NCI-H1930 (cell line): ENCODE data around the gene STS.
"Not testable (repeated sequence)": the region's sequence is repeated elsewhere in the genome, so short reads cannot be mapped to it uniquely, and the experiment has no call there.

Source experiments
- DNase-seq, 2 experiments: peaks; one replicate each; lab custom pipeline; 2025; lab: John Stamatoyannopoulos, UW

The STS gene

DNA sequence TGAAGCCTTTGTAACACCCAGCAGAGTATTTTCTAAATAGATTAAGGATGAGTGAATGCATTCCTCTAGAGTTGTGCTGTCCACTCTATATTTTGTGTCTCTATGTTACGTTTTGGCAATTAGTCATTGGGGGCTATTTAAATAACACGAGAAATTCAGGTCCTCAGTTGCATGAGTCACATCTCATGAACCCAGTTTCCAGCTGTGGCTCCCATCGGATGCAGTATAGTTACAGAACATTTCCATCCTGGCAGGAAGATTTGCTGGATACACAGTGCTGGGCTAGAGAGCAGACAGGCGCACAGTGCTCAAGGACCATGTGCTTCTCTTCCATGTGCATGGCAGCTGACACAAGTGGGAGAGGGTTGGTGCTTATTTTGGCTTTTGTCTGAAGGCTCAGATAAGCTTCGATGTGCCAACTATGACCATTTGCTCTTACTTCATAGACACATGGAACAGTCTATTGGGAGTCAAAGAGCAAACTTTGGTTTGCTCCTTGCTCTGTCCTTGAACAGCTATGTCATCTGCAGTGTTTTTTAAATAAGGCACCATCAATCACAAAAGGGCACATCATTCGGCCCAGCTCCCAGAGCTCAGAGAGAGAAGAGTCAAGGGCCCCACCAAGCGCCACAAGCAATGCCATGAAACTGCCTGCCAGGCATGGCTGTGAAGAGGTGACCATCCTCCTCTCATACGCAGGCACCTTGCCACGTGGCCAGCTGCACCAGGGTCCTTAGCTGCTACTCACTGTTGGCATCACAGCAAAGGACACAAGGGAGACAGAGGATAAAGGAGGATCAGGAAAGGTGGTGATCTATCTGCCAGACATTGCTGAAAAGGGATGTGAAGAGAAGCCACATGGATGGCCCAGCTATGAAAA, 8.1 kb upstream of the STS start:
- no peak for DNase-seq

DNA sequence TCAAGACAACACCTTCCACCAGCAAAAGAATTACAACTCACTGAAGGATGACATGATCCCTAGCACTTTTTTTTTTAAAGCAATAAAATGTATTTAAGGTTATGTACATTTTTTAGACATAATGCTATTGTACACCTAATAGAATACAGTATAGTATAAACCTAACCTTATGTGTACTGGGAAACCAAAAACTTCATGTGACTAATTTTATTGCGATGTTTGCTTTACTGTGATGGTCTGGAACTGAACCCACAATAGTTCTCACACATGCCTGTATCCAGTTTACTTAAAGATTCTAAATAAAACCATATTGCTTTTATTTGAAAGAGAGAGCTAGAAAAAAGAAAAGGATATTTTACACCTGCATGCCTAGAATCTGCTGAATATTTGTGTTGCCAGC, 4.4 kb upstream of the STS start:
- no peak for DNase-seq

DNA sequence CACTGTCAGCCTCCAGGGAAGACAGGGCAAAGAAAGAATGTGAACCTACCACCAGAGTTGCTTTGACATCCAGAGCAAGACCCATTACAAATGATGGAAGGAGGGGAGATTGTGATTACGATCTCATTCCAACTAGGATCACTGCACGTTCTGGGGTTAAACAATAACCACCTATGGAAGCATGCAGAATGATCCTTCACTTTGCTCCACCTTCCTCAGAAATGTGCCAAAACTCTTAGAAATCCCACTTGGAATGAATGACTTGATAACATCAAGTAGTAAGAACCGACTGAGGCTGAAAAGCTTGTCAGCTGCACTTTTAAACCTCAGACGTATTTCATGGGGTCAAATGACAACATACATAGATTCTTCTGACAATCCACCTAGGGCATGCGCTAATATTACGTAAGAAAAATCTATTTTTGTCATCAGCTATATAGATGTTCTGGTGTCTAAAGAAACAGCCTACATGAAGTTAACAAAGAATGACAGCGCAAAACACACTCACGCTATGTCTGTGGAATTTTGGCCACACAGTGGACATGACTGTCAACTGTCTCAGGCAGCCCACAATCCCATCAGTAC, 3.5 kb upstream of the STS start:
- DNase-seq = no peak

DNA sequence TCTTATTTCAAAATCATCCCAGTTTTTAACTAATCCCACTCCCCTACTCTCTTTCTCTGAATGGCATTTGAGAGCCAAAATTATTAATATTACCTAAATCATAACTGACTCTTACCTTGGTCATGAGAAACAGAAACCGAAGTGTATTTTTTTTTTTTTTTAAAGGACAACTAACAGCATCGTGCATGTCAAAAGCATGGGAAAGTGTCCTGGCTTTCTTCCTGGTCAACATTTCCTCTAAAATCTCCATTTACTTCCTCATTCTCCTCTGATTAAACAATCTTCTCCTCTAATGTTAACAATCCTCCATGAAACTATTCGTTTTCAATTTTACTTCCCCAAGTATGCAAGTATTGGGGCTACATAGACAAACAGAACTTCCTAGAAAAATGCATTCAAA, 2.1 kb upstream of the STS start:
- DNase-seq = no peak

DNA sequence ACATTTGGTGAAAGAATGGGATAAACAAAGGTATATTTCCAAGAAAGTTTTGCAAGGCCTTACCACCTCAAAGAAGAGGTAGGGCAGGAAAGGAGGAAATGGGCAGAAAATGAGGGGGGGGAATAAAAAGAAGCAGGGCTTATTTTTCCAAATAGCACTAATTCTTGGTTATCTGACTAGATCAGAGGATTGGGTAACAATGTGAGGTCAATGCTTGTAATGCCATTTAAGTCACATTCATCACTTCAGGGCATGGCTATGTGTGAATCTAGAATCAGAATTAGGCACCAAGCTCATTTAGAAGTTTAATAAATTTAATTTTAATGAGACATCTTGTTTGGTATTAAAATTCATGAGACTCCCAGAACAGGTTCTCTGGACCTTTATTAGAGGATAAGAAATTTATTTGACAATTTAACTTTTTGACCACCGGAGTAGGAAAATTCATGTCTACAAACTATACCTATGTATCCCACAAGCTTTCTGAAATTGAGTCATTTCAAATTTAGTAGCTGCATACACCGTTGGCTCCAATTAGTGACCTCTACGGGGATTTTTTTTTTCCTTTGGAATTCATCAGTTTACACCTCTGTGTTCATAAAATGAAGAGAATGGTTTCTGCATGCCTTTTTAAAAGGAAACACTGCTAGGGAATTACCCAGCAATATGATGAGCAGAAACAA, 1.4 kb upstream of the STS start:
- DNase-seq = no peak

DNA sequence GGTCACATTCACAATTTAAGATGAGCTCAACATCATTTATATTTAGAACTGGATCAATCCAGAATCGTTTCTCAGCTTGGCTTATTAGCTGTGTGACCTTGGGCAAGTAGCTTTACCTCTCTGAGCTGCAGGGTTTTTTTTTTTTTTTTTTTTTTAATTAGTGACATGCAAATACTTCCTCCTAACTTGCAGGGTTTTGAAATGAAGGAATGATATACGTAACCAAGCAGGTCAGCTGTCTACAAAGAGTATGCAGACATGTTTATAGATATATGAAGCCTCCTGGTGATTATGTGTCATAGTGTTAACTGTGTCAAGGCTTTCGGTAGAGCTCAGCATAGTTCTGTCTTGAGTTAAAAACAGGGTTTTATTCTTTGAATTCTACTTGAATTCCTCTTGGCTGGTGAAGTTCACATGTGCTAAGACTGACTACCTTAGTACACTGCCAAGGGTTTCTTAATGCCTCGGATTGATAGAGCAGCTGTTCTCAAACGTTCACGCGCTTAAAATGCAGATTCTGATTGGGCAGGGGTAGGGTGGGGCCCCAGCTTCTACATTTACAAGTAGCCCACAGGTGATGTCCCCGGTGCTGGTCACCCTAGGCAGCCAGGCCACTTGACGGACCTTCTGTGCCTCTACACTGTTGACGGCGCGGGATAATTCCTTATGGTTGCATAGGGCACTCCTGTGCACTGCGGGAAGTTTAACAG, 654 bp upstream of the STS start:
- no peak for DNase-seq

DNA sequence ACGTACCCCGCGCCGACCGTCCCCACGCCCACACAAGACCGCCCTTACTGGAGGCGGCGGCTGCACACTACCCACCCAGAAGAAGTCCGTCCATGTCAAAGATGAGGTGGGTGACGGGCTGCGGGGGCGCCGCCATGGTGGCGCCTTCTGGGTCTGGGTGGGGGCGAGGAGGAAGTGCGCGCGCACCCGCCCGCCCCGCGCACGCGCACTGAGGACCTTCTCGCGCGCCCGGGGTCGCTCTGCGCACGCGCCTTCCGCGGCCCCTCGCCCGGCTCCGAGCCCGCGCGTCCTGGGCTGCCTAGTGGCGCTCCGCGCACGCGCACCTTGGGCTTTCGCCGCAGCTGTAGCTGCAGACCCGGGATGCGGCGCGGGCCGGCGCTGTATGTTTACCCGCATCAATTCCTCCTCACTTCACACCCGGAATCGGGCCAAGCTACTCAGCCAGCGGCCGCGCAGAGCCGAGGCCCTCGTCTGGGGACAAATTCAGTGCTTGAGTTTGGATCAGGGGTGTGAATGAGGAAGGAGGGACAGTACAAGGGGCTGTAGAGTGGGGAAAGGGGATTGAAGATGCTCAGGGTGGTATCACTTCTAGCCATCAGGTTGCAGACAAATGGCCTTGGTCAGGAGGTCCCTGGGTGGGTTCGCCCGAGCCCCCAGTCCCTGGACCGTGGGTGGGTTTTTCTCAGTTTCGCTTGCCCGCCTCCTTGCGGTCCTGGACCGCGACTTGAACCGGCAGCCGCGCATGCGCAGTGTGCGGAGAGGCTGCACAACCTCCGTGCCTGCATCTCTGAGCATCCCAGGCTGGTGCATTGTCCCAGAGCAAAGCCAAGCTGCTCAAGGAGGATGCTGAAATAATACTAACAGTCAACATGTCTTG, 704 bp downstream of the STS start, which contains the start of gene PUDP:
Gene PUDP, minus strand, starts transcription at position 176 of the 877 bp plus-strand sequence. Its CDS starts 40 bp downstream, at position 136.
- peak; percentile 72 to 81 for DNase-seq

DNA sequence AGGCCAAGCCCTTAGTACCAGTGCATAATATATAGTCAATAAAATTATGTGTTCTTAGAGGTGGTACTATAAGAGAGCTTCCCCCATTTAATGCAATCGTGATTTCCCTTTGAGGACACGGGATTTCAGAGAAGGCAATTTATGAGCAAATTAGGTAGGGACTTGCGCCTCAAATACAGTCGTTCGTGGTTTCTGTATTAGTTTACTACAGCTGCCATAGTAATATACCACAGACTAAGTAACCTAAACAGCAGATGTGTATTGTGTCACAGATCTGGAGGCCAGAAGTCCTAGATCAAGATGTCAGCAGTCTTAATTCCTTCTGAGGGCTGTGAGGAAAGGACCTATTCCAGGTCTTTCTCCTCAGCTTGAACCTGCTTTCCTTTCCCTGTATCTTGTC, 1.9 kb downstream of the STS start:
- no peak for DNase-seq

DNA sequence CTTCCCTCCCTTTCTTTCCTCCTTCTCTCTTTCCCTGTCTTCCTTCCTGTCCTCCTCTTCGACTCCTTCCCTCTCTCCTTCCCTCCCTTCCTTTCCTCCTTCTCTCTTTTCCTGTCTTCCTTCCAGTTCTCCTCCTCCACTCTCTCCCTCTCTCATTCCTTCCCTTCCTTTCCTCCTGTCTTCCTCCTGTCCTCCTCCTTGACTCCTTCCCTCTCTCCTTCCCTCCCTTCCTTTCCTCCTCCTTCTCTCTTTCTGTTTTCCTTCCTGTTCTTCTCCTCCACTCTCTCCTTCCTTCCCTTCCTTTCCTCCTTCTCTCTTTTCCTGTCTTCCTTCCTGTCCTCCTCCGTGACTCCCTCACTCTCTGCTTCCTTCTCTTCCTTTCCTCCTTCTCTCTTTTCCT, 5.7 kb downstream of the STS start:
- DNase-seq = no peak

DNA sequence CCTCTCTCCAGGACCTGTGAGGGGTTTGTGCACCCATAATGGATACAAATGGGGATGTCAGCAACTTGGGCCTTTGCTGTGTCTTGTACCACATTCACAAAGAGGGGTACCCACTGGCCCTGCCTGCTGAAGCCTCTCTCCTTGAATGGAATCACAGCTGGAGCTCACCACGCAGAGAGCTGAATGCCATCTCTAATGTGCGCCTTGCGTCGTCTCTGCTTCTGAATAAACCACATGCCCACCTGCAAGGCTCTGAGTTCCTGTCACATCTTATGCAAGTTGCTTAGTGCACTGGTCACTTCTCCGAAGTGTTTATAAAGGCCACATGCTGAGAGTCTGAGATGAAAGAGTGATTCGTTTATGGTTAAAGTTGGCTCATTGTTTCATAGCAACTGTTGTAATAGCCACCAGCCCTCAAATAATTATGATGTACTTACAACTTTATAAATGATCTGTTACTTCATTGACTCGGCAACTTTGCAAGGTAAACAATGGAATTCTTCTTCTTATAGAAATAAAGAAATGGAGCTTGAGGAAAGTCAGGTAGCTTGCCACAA, 6.6 kb downstream of the STS start:
- no peak for DNase-seq

DNA sequence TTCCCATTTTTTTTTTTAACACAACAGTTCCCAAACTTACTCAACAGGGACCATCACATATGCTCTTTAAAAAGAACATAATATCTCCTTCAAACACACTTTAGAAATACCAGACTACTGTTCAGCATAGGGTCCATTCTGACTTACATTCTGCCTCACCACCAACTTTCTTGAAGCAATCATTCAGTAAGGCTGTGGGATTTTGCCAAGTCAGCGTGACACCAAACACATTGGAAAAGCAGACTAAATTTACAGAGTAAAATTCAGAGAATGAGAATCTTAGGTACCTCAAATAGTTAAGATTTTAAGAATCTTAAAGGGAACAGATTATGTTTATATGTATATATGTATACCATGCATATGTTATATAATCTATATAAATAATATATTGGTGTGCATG, 7.7 kb downstream of the STS start:
- DNase-seq = no peak

DNA sequence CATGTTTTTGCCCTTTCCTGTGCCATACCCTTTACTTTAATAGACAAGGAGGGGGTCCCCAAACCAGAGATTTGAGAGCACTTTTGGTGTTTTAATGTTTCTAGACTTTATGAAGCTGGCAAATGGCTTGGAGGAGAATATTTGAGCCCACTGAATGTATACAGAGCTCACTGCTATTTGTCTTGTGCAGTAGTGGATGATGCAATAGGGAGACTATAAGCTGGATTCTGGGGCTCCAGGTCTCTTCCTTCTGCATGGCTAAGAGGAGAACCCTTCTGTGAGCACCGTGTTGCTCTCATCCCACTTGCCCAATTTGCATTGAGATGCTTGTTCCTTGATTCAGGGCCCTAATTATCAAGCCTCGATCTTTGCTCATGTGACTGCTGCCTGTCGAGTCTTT, 9.4 kb downstream of the STS start:
- DNase-seq = no peak

DNA sequence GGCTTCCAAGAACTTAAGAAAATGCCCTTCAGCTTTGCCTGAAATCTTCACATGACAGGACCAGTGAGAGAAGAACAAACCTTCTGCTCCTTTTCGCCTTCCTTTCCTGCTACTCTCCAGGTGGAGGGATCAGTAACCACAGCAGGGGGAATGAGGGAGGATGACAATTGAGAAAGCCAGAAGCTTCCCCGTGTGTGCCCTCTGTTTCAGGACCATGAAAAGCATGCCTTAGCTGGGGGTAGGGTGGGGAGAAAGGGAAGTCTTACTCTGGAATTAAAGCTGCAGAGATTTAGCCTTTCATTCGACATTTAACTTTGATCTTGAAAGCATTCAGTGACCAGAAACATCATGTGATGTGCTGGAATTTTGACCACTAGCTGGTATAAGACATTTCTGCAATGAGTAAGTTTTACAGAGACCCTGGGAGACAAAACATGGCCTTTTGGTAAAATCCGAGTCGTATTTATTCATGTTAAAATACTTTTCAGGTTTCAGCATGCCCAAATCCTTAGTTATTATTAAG, 11.0 kb downstream of the STS start:
- no peak for DNase-seq

DNA sequence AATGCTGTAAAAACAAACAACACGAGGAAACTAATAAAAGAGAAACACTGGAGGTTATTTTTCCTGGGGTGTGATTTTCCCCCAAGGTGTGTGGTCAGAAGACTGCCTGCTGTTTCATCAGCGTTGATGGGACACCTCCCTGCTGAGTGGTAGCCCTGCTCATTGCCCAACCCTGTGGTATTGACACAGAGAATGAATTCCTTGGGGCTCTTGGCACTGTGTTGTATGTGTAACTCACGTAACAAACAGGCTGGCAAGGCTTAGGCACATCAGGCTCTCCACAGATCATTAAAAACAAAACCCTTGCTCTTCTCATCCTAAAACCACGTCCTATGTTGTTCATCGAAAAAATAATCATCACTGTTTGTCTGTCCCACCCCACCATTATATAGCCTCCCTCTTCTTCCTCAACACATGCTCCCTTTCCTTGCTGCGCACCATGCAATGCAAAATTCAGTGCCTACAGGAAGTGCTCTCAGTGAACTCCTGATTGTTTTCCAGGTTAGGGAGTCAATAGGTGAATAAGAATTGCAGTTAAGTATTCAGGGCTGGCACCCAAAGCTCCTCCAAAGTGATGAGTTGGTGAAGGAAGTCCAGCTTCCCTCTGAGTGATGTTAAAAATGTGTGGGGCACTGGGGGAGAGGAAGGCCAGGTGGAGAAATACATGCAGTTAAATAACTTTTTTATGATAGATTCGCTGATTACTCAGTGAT, 11.8 kb downstream of the STS start:
- DNase-seq = no peak

DNA sequence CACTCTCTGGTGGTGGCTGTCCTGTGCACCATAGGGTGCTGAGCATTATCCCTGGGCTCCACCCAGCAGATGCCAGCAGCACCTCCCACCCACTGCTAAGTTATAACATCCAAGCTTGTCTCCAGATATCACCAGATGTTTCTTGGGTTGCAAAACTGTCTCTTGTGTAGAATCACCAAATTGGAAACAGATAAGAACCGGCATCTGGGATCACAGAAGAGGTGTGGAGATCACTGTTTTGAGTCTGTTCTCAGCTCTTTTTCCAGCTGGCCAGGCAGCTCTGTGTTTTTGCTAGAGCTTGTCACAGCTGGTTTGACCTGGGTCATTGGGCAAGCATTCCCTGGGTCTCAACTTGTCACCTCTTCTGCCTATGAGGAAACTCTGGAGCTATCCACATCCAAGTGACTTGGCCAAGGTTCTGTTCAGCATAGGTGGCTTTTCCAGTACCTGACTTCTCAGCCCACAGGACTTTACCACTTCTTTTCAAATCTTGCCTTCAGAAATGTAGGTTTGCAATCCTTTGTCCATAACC, 15.7 kb downstream of the STS start:
- DNase-seq = no peak

DNA sequence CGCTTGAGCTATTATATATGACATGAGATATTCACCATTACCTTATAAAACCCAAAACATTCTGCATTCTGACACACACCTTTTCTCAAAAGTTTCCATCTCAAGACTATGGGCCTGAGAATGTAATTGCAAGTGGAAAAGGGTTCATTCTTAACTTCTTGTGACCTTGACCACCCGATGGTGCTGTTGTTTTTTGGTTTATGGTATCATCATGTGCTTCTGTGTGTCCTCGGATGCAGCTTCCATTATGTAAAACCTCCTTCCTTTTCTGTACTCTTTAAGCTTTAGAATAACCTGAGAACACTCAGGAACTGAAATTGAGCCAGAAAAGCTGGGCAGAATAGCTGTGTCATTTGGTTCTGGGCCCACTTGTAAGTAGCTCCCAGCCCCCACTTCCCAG, 16.7 kb downstream of the STS start:
- no peak for DNase-seq

DNA sequence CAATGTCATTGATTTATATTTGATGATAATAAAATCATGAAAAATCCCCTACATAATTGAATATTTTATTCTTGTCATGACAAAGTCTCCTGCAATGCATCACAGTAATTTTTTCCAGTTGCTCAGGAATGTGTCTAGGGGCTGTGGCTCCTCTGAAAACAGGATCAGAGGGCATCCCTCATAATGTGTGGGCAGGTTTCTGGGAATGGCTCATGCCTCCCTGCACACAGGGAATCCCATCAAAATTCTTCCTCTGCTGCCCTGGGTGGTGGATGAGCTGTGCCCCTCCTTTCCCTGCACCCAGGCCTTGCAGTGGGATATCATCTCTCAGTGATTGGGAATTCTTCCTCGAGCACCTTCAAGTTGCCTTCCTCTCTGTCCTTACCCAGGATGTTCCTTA, 20.9 kb downstream of the STS start:
- no peak for DNase-seq

DNA sequence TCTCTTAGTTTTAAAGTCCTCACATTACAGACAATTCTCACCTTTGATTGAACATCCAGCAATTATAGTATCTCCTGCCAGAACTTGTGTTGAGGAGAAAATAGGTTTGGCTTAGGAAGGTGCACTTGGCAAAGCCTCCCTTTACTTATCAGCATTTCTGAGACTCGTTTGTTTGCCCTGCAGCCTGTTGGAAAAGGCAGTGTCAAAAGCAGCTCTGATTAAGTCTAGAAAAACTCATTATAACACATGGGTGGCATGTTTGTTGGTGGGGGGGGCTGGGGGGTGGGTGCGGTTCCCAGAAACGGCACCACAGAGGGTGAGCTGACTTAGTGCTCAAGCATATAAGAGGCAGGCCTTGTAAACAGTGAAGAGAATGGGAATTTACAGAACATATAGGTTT, 22.1 kb downstream of the STS start:
- no peak for DNase-seq

DNA sequence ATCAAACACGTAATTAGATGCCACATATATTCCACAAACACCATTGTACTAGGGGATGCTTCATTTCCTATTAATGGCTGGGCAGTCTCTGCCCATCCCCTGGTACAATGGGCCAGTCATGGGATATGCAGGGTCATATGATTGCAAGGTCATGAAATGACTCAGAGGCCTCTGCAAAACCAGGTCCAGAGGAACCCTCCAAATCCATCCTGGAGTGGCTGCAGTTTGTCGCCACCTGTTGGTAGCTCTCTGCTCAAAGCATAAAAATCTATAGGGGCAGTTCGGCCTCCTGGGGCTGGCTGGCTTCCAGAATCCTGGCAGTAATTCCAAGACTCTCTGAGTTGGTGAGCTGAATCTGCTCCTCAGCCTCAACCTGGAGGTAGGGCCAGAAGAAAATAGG, 23.4 kb downstream of the STS start:
- no peak for DNase-seq

DNA sequence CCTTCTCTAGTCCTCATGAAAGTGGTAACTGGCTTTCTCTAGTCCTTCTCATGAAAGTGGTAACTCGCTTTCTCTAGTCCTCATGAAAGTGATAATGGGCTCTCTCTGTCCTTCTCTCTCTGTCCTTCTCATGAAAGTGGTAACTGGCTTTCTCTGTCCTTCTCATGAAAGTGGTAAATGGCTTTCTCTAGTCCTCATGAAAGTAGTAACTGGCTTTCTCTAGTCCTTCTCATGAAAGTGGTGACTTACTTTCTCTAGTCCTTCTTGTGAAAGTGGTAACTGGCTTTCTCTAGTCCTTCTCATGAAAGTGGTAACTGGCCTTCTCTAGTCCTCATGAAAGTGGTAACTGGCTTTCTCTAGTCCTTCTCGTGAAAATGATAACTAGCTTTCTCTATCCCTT, 31.3 kb downstream of the STS start:
- DNase-seq = not testable (repeated sequence)
